GM21390 (cell line): ENCODE measurements around the gene IL4I1.
A peak's percentile ranks its signal among the peaks of the same experiment; 100 is the strongest.

Experiments
- ATAC-seq: cut with Tn5 transposase; IDR thresholded peaks from one replicate; pipeline ENCODE4 v1.9.1; 2021; ENCODE audit not compliant: unreplicated experiment

The IL4I1 gene

GRCh38 chr19:49853852-49854377 lies 42.8 kb downstream of the IL4I1 start:
- no peak for ATAC-seq

- ATAC-seq = no peak
These were observed 44.0 kb downstream of the IL4I1 start for GRCh38 chr19:49852631-49853126.

DNA sequence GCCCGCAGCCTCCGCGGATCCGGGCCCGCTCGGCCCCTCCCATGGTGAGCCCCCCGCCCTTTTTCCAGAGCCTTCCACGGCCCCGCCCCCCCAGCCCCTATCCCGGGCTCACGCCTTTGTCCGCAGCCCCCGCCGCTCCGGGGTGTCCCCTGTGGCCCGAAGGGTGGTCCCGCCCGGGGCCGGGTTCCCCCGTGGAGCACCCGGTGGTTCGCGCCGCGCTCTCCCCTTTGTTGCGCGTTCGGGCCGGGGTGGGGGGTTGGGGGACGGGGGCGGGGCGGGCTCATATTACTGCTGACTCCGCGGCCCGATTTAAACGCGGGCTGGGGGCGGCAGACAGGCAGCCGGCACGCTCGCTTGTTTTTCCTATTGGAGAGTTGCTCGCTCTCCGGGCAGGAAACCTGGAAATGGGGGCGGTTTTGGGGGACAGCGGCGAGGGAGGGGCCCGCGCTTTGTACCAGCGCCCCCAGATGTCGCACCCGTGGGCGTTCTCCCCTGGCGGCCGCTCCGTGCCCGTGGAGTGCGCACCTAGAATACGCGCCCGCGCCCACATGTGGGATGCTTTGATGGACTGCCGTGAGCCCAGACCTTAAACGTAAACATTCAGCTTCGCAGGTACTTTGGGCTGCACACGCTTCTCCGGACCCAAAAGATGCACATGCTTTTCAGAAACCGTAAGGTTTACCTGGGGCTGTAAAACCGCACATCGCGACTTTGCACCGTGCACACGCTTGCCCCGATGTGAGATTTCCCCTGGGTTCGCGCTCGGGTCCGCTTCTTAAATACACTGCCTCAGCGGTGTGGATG lies 45.0 kb downstream of the IL4I1 start:
- no peak for ATAC-seq

DNA sequence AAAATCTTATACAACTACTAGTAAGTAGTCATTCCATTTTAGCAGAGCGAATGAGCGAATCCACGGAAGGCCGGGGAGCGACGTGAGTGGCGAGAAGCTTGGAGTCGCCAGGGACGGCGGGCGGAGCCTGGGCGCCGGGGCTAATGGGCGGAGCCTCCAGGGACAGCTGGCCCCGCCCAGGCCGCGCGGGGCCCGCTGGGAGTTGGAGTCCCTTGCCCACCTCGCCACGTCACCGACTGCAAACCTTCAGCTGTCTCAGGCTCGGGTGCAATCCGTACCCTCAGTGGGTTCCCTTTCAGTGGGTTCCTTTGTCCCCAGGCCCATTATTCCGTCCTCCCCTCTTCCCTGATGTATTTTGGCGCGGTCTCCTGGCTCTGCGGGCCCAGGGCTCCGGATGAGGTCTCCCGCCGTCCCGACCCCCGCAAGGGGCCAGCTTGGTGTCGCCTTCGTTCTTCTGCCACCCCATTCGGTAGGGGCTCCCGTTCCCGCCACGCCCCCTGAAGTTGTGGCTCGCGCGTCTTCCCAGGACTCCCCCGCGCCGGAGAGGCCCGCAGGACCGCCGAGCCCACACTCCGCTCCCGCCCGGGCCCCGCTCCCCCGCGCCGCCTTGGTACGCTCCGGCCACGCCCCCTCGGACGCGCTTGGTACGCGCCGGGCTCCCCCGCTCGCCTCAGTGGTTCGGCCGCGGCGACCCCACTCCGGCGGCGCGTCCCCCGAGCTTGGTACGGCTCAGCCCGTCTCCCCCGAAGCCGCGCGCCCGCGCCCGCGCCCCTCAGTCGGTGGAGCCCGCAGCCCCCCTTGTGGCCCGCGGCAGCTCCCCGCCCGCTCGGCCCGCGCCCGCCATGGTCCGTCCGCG lies 46.0 kb downstream of the IL4I1 start, which contains the start of gene PTOV1:
Gene PTOV1 (plus strand): TSS at position 673 of the 856 bp plus-strand sequence.
- ATAC-seq = peak; percentile 57

DNA sequence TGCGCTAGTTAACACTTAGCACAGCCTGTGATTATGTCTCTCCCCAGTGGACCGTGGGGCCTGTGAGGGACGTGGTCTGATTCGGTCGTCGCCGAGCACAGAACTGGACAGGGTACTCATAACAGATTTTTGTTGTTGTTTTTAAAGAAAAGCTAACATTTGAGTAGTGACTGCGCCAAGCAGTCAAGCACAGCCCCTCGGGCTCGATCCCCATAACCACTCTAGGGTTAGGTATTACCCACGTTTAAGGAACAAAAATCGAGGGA lies 46.5 kb downstream of the IL4I1 start:
- no peak for ATAC-seq

- no peak for ATAC-seq
These were observed 47.1 kb downstream of the IL4I1 start for GRCh38 chr19:49849433-49850220.

DNA sequence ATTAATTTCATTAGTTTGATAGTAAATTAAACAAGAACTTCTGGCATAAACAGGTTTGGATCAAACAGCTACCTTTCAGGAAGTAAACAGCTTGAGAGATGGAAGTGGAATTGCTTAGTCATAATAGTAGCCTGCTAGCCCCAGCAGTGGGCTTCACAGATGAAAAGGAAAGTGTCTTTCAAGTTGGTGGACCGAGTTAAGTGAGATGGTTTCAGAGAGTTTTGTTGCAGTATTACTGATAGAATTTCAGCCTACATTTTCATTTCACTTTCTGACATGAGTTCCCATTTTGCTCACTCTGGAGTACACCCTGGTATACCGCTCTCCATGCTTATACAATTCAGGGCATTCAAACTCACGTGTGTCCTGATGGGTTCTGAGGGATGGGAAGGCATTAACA lies 47.7 kb downstream of the IL4I1 start:
- ATAC-seq = no peak

DNA sequence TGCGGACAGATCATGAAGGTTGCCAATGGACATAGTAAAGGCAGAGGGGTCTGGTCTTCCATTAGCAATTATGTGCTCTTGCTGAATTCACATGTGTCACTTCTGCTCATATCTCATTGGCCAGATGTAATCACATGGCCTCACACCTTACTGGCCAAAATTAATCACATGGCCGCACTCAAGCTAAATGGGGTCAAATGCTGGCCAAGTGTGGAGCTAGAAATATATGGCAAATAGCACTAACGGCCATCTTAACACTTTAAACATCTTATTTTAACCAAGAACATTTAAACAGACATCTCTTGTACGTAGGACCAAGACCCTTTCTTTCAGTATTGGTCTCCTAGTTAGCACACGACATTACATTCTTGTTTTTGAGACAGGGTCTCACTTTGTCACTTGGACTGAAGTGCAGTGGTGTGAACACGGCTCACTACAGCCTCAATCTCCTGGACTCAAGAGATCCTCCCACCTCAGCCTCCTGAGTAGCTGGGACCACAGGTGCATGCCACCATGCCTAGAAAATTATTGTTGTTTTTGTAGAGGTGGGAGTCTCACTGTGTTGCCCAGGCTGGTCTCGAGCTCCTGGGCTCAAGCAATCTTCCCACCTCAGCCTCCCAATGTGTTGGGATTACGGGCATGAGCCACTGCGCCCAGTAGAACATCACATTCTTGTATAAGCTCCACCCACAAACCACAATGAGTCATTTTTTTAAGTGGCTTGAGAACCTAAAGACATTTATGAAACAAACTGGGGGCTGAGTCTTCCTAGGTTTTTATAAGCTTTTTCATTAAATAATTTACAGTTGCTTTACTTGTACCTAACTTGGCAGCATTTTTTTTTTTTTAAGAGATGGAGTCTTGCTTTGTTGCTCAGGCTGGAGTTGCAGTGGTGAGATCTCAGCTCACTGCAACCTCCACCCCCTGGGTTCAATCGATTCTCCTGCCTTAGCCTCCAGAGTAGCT lies 48.7 kb downstream of the IL4I1 start:
- ATAC-seq = no peak

- no peak for ATAC-seq
These were observed 50.3 kb downstream of the IL4I1 start for GRCh38 chr19:49846408-49846807.

DNA sequence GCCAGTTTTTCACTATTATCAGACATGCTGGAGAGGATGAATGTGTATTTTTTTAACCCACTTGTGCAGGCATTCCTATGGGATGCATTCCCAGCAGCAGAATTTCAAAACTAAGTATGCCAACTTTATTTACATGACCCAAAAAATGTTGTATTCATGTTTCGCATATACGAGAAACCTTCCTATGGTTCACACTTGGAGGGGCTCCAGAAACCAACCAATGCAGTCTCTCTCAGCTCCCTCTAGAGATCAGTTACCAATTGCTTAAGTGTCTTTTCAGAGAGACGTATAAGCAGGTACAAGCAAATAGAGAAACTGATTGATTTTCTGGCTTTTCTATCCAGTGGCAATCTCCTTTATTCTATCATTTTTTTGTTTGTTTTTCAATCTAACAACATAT lies 51.3 kb downstream of the IL4I1 start:
- no peak for ATAC-seq

- ATAC-seq = no peak
These were observed 52.3 kb downstream of the IL4I1 start for GRCh38 chr19:49844138-49845095.

DNA sequence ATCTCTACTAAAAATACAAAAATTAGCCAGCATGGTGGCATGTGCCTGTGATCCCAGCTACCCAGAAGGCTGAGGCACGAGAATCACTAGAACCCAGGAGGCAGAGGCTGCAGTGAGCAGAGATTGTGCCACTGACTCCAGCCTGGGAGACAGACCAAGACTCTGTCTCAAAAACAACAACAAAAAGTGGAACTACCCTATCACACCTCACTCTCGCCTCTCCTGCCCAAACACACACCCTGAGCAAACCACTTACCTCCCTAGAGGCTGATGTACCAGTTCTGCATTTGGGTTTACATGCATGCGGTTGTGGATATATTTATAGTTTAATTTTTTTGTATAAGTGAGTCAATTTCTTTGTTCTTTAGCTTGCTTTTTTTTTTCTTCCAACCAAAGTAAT lies 53.4 kb downstream of the IL4I1 start:
- ATAC-seq = no peak

DNA sequence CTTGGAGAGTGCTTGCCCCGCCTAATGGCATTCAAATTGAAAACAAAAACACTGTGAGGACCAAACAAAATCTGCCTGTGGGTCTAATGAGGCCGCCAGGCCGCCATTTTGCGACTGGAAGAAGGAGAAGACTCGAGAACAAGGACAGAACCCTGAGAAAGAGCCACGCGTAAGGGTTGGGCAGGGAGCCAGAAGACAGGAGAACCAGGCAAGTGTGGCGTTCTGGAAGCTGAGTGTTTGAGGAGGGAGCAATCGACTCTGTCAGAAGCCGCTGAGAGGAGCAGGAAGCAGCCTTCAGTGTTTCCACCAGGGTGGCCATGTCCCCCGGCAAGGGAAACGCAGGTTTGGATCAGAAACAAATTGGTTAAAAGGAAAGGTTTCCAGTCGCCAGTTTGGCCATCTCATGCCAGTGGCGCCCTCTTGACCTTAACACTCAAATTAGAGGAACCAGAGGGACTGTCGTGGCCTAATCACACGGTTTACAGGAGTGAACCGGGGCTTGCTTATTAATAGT lies 55.9 kb downstream of the IL4I1 start:
- ATAC-seq = no peak

- no peak for ATAC-seq
These were observed 56.4 kb downstream of the IL4I1 start for GRCh38 chr19:49840321-49840720.

DNA sequence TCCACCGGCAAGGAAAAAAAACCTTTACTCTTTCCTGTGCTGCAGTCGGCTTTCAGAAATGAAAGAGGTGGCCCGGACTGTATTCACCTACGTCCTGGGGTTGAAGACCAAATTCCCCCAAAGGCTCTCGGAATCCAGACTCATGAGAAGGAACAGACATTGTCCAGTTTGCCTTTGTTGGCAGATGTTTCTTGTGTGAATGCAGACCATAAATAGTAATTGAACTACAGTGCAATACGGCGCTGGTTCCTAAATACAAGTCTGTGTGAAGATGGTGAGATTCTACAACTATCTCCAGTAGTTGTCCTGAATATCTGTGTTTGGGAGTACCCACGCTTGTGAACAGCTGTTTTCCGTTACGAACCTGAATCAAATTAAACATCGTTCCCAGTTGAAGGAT lies 57.0 kb downstream of the IL4I1 start:
- no peak for ATAC-seq
